Fibroblast of pulmonary artery (primary cell): ENCODE data around the gene FILIP1.
A peak's percentile ranks its signal among the peaks of the same experiment; 100 is the strongest.
"Not testable (repeated sequence)": the region's sequence is repeated elsewhere in the genome, so short reads cannot be mapped to it uniquely, and the experiment has no call there.

ENCODE experiments used
- DNase-seq: peaks from one replicate; pipeline ENCODE4 v3.0.0-alpha.2; 2010; ENCODE audit warnings: low read depth
- H3K4me3 ChIP-seq: replicated peaks from 2 replicates; pipeline ENCODE4 v1.5.1; 2011; ENCODE audit warnings: low read depth, mild to moderate bottlenecking, control low read depth, low read length, moderate library complexity
- CTCF ChIP-seq: IDR thresholded peaks from 2 replicates; pipeline ENCODE4 v1.5.1; 2011; ENCODE audit warnings: mild to moderate bottlenecking, control low read depth, low read length, inconsistent platforms; ENCODE audit errors: missing control alignments

The FILIP1 gene

GRCh38 chr6:75415804-75416203 is 77.8 kb downstream of the FILIP1 start:
- no peak for DNase-seq
- H3K4me3 ChIP-seq, result no peak overlapping the region
- TF ChIP-seq CTCF, result no peak

- no peak overlapping the region for H3K4me3 ChIP-seq
- no peak for TF ChIP-seq CTCF
- no peak for DNase-seq
These were observed 79.1 kb downstream of the FILIP1 start for GRCh38 chr6:75414445-75415021.

GRCh38 chr6:75412969-75413662 is 80.5 kb downstream of the FILIP1 start:
- TF ChIP-seq CTCF, result no peak
- peak; percentile 58 for DNase-seq
- H3K4me3 ChIP-seq, result no peak overlapping the region

- not testable (repeated sequence) for DNase-seq, H3K4me3 ChIP-seq
These were observed 83.0 kb downstream of the FILIP1 start for GRCh38 chr6:75410564-75410963.

GRCh38 chr6:75409928-75410327 is 83.7 kb downstream of the FILIP1 start:
- DNase-seq, result no peak
- no peak overlapping the region for H3K4me3 ChIP-seq
- TF ChIP-seq CTCF, result no peak

GRCh38 chr6:75409286-75409685 is 84.3 kb downstream of the FILIP1 start:
- DNase-seq, result no peak
- H3K4me3 ChIP-seq, result no peak overlapping the region
- TF ChIP-seq CTCF, result no peak

GRCh38 chr6:75403563-75404080 is 90.0 kb downstream of the FILIP1 start:
- no peak for TF ChIP-seq CTCF
- DNase-seq, result no peak
- no peak overlapping the region for H3K4me3 ChIP-seq
